WTC11 (cell line): Measurements from ENCODE around the gene MID1. TPM values are rescaled to one million over a fixed set of nuclear protein-coding genes. Genes with fewer than 3 reads are reported as not detected.

Experiments
- ATAC-seq: fragments of 200-7000 bp; cut with Tn5 transposase; 2 replicates; pipeline ENCODE4 v1.10.0; 2021; ENCODE audit warnings: mild to moderate bottlenecking, moderate library complexity
- CTCF ChIA-PET: fragments of 300-600 bp; sonication (Branson Sonifier 250); formaldehyde crosslinking; loops from one replicate; lab custom pipeline; 2021; ENCODE audit warnings: antibody characterized with exemption; lab: Charles Lee
- POLR2A ChIA-PET: fragments of 350-600 bp; sonication (Branson Sonifier 250); formaldehyde crosslinking; loops from one replicate; lab custom pipeline; 2021; ENCODE audit warnings: antibody characterized with exemption; lab: Charles Lee
- DNase-seq: peaks from one replicate; pipeline ENCODE4 v3.0.0; 2021; ENCODE audit warnings: low spot score
- H3K27ac Mint-ChIP-seq: 2 replicates; pipeline ENCODE4 v1.8.0; 2021; ENCODE audit warnings: mixed read lengths
- H3K27me3 Mint-ChIP-seq: 2 replicates; pipeline ENCODE4 v1.8.0; 2021; ENCODE audit warnings: low read depth, mild to moderate bottlenecking, moderate library complexity, mixed read lengths
- H3K36me3 Mint-ChIP-seq: 2 replicates; pipeline ENCODE4 v1.8.0; 2021; ENCODE audit warnings: mixed read lengths
- H3K4me1 Mint-ChIP-seq: 2 replicates; pipeline ENCODE4 v1.8.0; 2022; ENCODE audit warnings: mixed read lengths
- H3K4me3 Mint-ChIP-seq: 2 replicates; pipeline ENCODE4 v1.8.0; 2021; ENCODE audit warnings: mild to moderate bottlenecking, moderate library complexity, mixed read lengths
- H3K9me3 Mint-ChIP-seq: 2 replicates; pipeline ENCODE4 v1.8.0; 2021; ENCODE audit warnings: mixed read lengths
- AFF4 ChIP-seq: sonication (generic); formaldehyde crosslinking; IDR thresholded peaks from 2 replicates; pipeline ENCODE4 v1.8.1; 2023; ENCODE audit warnings: mild to moderate bottlenecking, missing genetic modification reagents, borderline replicate concordance
- AR ChIP-seq: fragments of 250-450 bp; sonication (Bioruptor Pico); IDR thresholded peaks from 2 replicates; pipeline ENCODE4 v1.9.0; 2021; ENCODE audit warnings: mild to moderate bottlenecking
- CREB1 ChIP-seq: sonication (generic); formaldehyde crosslinking; IDR thresholded peaks from 2 replicates; pipeline ENCODE4 v1.8.0; 2023; ENCODE audit warnings: mild to moderate bottlenecking, missing genetic modification reagents
- E2F5 ChIP-seq: sonication (generic); formaldehyde crosslinking; IDR thresholded peaks from 2 replicates; pipeline ENCODE4 v1.8.1; 2022; ENCODE audit warnings: mild to moderate bottlenecking, moderate library complexity, missing genetic modification reagents
- FOXJ3 ChIP-seq: sonication (generic); formaldehyde crosslinking; IDR thresholded peaks from 2 replicates; pipeline ENCODE4 v1.9.0; 2021; ENCODE audit warnings: missing genetic modification reagents, mild to moderate bottlenecking, borderline replicate concordance
- GRHL2 ChIP-seq: fragments of 250-450 bp; sonication (Bioruptor Pico); IDR thresholded peaks from 2 replicates; pipeline ENCODE4 v1.8.0; 2022; ENCODE audit warnings: mild to moderate bottlenecking, moderate library complexity; ENCODE audit not compliant: insufficient replicate concordance, severe bottlenecking
- MLX ChIP-seq: sonication (generic); formaldehyde crosslinking; IDR thresholded peaks from 2 replicates; pipeline ENCODE4 v1.8.1; 2023; ENCODE audit warnings: mild to moderate bottlenecking, missing genetic modification reagents, moderate library complexity
- MYBL2 ChIP-seq: sonication (generic); formaldehyde crosslinking; IDR thresholded peaks from 2 replicates; pipeline ENCODE4 v1.8.1; 2023; ENCODE audit warnings: mild to moderate bottlenecking, moderate library complexity, missing genetic modification reagents
- NFE2L1 ChIP-seq: sonication (generic); formaldehyde crosslinking; IDR thresholded peaks from 2 replicates; pipeline ENCODE4 v1.8.1; 2023; ENCODE audit warnings: missing genetic modification reagents
- NFYB ChIP-seq: sonication (generic); formaldehyde crosslinking; conservative IDR thresholded peaks from 2 replicates; pipeline ENCODE4 v1.8.0; 2022; ENCODE audit warnings: low read depth, missing genetic modification reagents
- PREB ChIP-seq: sonication (generic); formaldehyde crosslinking; IDR thresholded peaks from 2 replicates; pipeline ENCODE4 v1.8.1; 2022; ENCODE audit warnings: mild to moderate bottlenecking, missing genetic modification reagents, moderate library complexity, borderline replicate concordance
- PRRX2 ChIP-seq: fragments of 250-450 bp; sonication (Bioruptor Pico); IDR thresholded peaks from 2 replicates; pipeline ENCODE4 v1.8.0; 2021; ENCODE audit warnings: mild to moderate bottlenecking
- SMAD4 ChIP-seq: sonication (generic); formaldehyde crosslinking; IDR thresholded peaks from 2 replicates; pipeline ENCODE4 v1.8.0; 2022; ENCODE audit warnings: mild to moderate bottlenecking, missing genetic modification reagents
- TCF7 ChIP-seq: sonication (generic); formaldehyde crosslinking; IDR thresholded peaks from 2 replicates; pipeline ENCODE4 v1.8.0; 2022; ENCODE audit warnings: mild to moderate bottlenecking, low read depth, missing genetic modification reagents, moderate library complexity
- TEAD1 ChIP-seq: sonication (generic); formaldehyde crosslinking; IDR thresholded peaks from 2 replicates; pipeline ENCODE4 v1.8.0; 2022; ENCODE audit warnings: mild to moderate bottlenecking, missing genetic modification reagents
- ZMAT4 ChIP-seq: fragments of 250-450 bp; sonication (Bioruptor Pico); IDR thresholded peaks from 2 replicates; pipeline ENCODE4 v1.9.0; 2021; ENCODE audit warnings: mild to moderate bottlenecking
- ZNF219 ChIP-seq: sonication (generic); formaldehyde crosslinking; IDR thresholded peaks from 2 replicates; pipeline ENCODE4 v1.8.0; 2023; ENCODE audit warnings: missing genetic modification reagents, mild to moderate bottlenecking, borderline replicate concordance
- ZNF425 ChIP-seq: fragments of 250-450 bp; sonication (Bioruptor Pico); conservative IDR thresholded peaks from 2 replicates; pipeline ENCODE4 v1.9.0; 2021; ENCODE audit warnings: mild to moderate bottlenecking
- ZSCAN18 ChIP-seq: fragments of 250-450 bp; sonication (Bioruptor Pico); IDR thresholded peaks from 2 replicates; pipeline ENCODE4 v2.1.2; 2022; ENCODE audit warnings: mild to moderate bottlenecking, moderate library complexity
- total RNA-seq: library from RNA; stranded (reverse); gene quantifications from 3 replicates; pipeline ENCODE4 v1.2.3, GENCODE V29; 2021

The MID1 gene
- total RNA-seq, 1 experiment from 2014 or later = 52.2 TPM

- TF ChIP-seq AR (CRISPR knock-in tag) (no peak), NFE2L1 (CRISPR knock-in tag) (no peak), PRRX2 (no peak), NFYB (no peak)
Observed at GRCh38 chrX:10453945-10454344, 166.4 kb downstream of the MID1 start (continued).

GRCh38 chrX:10450959-10451355 lies 169.4 kb downstream of the MID1 start:
- H3K4me1 Mint-ChIP-seq = no peaks in the 10 kb centered on the region
- ATAC-seq (no peak), DNase-seq (no peak)
- ChIA-PET POLR2A (no interaction called here), CTCF (no interaction called here)
- peaks cover 26% of the 10 kb centered on the region for H3K36me3 Mint-ChIP-seq
- H3K27ac Mint-ChIP-seq = no peak overlapping the region
- TF ChIP-seq AR (CRISPR knock-in tag) = no peak
- no peak for TF ChIP-seq TCF7 (CRISPR knock-in tag)
- no peak for TF ChIP-seq TEAD1 (CRISPR knock-in tag)
- no peak for TF ChIP-seq GRHL2 (CRISPR knock-in tag)
- TF ChIP-seq CREB1 = no peak
- no peak for TF ChIP-seq SMAD4 (CRISPR knock-in tag)
- TF ChIP-seq ZNF219 (CRISPR knock-in tag) = no peak
- TF ChIP-seq AFF4 (CRISPR knock-in tag) = no peak
- no peak for TF ChIP-seq ZMAT4 (CRISPR knock-in tag)
- TF ChIP-seq ZSCAN18 (CRISPR knock-in tag) = no peak
- no peak for TF ChIP-seq ZNF425 (CRISPR knock-in tag)
- TF ChIP-seq PREB (CRISPR knock-in tag) = no peak
- TF ChIP-seq MLX (CRISPR knock-in tag) = no peak
- no peak for TF ChIP-seq FOXJ3 (CRISPR knock-in tag)
- TF ChIP-seq MYBL2 (CRISPR knock-in tag) = no peak
- TF ChIP-seq E2F5 = no peak
- peaks cover 6% of the 10 kb centered on the region for H3K9me3 Mint-ChIP-seq
- H3K4me3 Mint-ChIP-seq = no peak overlapping the region
- H3K27me3 Mint-ChIP-seq = no peaks in the 10 kb centered on the region
